GM18505 (cell line): Measurements from ENCODE around the gene PTK6.
A peak's percentile ranks its signal among the peaks of the same experiment; 100 is the strongest.

Experiments
- ATAC-seq: cut with Tn5 transposase; IDR thresholded peaks from one replicate; pipeline ENCODE4 v1.9.1; 2021; ENCODE audit not compliant: unreplicated experiment
- POLR2A ChIP-seq: IDR thresholded peaks from 4 replicates; pipeline ENCODE4 v1.6.1; 2011; ENCODE audit warnings: borderline replicate concordance; ENCODE audit not compliant: insufficient read depth, insufficient read length; ENCODE audit errors: extremely low read depth

PTK6 gene

DNA sequence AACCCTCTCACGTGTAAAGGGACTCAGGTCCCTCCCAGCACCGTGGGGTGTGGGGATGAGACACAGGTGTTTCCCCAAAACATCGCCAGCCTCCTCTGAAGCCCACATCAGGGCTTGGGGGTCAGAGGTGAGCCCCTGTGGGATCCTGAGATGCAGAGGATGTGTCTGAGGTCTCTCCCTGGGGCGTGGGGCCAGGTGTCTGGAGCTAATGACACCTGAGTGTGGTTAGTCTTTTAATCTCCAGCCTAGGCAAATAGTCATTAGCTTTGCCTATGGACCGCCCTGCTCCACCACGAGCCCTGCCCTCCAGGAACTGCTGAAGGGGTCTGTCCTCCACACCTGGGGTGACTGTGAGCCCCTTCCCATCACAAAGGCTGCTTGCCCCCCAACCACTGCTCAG, 8.6 kb upstream of the PTK6 start:
- ATAC-seq, result no peak
- no peak for TF ChIP-seq POLR2A

DNA sequence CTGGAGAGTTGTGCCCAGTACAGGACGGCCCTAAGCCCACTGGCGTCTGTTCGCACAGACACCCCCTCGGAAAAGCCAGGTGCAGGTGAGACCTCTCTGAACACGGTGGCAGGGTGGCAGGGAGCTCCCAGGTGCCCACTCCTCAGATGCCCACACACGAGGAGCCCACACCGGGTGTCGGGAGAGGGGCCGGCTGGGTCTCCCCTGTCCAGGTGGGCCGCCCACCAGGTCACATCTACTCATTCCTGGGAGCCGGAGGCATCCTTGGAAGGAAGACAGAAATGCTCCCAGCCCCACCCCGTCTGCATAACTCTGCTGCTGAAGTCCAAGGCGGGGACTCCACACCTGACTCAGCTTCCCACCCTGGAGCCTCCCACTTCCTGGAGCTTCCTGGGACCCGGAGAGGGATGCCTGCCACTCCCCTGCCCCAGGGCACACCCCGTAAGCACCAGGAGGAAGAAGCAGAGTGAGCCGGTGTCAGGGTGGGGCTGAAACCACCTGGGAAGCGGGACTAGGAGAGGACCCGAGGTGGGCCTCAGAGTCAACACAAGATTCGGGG, 7.9 kb upstream of the PTK6 start:
- TF ChIP-seq POLR2A, result no peak
- no peak for ATAC-seq

GRCh38 chr20:63544241-63544957, 7.2 kb upstream of the PTK6 start:
- no peak for ATAC-seq
- TF ChIP-seq POLR2A, result no peak

- TF ChIP-seq POLR2A, result no peak
- ATAC-seq, result no peak
Measured at GRCh38 chr20:63543733-63544132, 6.6 kb upstream of the PTK6 start.

- ATAC-seq, result no peak
- no peak for TF ChIP-seq POLR2A
Measured at GRCh38 chr20:63543131-63543530, 6.0 kb upstream of the PTK6 start.

DNA sequence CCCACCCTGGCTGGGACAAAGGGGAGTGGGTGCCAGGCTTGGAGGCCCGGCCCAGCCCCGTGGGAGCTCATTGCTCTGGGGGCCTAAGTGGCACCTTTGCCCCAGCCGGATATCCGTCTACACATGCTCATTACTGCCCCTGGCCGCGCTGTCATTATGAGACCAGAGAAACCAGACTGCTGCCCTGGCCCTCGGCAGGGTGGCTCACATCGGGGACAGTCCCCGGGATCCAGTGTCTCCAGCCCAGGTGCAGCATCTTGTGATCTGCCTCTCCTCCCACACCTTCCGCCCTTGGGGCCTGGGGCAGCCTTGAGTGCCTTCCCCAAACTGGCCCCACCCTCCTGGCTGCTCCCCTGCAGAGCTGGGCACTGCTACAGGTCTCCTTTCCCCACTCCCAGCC, 5.5 kb upstream of the PTK6 start:
- no peak for ATAC-seq
- TF ChIP-seq POLR2A, result no peak

- no peak for ATAC-seq
- no peak for TF ChIP-seq POLR2A
Measured at GRCh38 chr20:63542031-63542559, 4.9 kb upstream of the PTK6 start.

- TF ChIP-seq POLR2A, result no peak
- ATAC-seq, result no peak
Measured at GRCh38 chr20:63541371-63541770, 4.2 kb upstream of the PTK6 start.

- no peak for ATAC-seq
- TF ChIP-seq POLR2A, result no peak
Measured at GRCh38 chr20:63540417-63541186, 3.4 kb upstream of the PTK6 start.

- ATAC-seq, result no peak
- no peak for TF ChIP-seq POLR2A
Measured at GRCh38 chr20:63539441-63540370, 2.5 kb upstream of the PTK6 start.

DNA sequence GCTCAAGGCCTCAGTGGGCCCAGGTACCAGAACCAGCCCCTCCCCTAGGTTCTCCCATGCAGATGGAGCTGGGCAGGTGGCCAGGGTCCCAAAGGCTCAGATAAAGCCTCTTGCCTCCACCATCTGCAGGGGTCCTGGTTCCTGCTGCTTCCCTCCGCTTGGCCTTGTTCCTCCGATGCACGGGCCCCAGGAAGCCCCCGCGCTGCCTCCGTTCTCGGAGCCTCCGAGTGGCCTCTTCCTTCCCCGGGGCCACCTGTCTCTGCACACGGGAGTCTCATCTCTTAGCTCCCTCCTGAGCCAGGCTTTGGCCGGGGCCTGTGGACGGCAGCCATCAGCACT, 1.9 kb upstream of the PTK6 start:
- ATAC-seq, result no peak
- TF ChIP-seq POLR2A, result no peak

GRCh38 chr20:63538204-63539091, 1.3 kb upstream of the PTK6 start:
- no peak for TF ChIP-seq POLR2A
- no peak for ATAC-seq

DNA sequence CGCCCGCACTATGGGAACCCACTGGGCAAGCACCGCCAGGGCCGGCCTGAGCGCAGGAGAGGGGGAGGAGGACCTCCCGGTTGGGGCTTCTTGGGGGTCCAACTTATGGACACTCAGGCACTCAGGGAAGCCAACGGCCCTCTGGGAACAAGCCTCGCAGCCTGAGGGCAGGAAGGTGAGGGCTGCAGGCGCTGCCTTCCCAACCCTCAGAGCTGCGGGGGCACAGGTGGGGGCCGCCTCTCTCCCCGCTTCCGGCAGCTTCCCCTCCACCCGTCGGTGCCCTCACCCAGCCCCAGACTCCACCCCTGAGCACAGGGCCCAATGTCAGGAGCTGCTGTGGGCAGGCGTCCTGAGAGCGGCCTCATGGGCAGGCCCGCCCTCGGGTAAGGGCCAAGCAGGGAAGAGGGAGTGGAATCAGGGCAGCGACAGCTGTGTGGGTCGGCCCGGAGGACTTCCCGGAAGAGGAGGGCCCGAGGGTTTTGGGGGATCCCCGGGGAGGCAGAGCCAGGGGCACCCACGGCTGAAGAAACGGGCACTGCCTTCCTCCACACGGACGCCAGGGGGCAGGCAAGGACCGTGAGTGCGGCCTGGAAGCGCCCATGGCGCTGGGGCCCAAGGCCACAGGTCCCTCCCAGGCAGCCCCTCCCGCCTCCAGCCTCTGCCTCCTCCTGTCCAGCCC, 488 bp upstream of the PTK6 start:
- TF ChIP-seq POLR2A, result peak; percentile 78
- peak; percentile 80 for ATAC-seq
